ENCODE data around the gene A1CF.

Gene A1CF

GRCh38 chr10:50862719-50863118, 22.7 kb downstream of the A1CF start:
- DNase-seq (ENCODE audit: low read depth in 3 of 3, low spot score in 1 of 3) = no peak

- DNase-seq (ENCODE audit: low read depth in 3 of 3, low spot score in 1 of 3) = no peak
These were observed 24.1 kb downstream of the A1CF start for GRCh38 chr10:50861370-50861769.

- DNase-seq (ENCODE audit: low read depth in 3 of 3, low spot score in 1 of 3) = no peak
These were observed 27.8 kb downstream of the A1CF start for GRCh38 chr10:50857579-50857978.

- no peak for DNase-seq (ENCODE audit: low read depth in 3 of 3, low spot score in 1 of 3)
These were observed 30.0 kb downstream of the A1CF start for GRCh38 chr10:50855461-50855860.

DNA sequence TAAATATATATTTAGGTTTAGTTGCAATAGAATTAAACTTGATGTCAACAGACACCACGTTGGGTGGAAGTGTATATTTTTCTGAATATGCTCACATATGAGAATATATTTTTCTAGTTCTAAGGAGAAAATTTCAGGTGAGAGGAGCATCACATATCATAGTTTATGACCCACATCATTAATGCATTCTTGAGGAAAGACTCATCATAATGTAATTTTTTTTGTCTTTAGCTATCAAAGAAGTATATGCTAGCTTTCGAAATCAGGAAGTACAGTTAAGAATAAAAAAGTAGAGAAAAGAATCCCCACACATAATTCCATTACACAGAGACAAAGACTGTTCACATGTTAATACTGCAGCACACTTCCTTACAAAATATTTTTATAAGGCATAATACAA, 30.4 kb downstream of the A1CF start:
- DNase-seq (ENCODE audit: low read depth in 3 of 3, low spot score in 1 of 3) = no peak

GRCh38 chr10:50853557-50853956, 31.9 kb downstream of the A1CF start:
- DNase-seq (ENCODE audit: low read depth in 3 of 3, low spot score in 1 of 3) = no peak

DNA sequence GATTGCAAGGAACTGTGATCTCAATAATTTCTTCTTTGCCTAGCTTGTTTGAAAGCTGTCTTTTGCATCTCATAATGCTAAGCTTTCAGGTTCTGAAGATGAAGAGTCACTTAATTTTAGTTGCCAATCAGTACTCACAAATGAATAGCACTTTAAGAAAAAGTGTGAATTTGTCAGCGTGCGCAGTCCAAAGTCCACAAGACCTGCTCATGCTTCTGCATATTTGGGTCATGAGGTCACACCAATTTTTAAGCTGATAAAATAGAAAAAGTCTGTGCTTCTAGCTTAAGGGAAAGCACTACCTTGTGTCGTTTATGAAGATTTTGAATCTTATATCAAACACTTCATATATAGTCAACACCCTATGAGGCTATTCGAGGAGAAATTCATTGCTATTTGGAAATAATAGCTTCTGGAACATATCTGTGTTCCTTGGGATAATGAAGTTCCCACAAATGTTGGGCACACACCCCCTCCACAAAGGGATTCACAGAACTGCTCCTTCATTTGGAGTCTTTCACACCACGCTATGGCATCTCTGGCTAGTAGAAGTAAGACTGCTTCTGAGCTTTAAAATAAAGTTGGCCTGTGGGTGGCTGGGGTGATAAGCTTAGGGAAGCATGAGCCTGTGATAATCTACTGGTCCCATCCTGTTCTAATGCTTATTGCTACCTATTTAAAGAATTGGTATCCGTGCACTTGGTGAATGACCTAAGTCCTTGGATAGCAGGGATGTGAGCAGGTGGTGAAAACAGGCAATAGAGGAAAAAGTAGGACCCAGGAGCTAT, 33.3 kb downstream of the A1CF start:
- no peak for DNase-seq (ENCODE audit: low read depth in 3 of 3, low spot score in 1 of 3)

DNA sequence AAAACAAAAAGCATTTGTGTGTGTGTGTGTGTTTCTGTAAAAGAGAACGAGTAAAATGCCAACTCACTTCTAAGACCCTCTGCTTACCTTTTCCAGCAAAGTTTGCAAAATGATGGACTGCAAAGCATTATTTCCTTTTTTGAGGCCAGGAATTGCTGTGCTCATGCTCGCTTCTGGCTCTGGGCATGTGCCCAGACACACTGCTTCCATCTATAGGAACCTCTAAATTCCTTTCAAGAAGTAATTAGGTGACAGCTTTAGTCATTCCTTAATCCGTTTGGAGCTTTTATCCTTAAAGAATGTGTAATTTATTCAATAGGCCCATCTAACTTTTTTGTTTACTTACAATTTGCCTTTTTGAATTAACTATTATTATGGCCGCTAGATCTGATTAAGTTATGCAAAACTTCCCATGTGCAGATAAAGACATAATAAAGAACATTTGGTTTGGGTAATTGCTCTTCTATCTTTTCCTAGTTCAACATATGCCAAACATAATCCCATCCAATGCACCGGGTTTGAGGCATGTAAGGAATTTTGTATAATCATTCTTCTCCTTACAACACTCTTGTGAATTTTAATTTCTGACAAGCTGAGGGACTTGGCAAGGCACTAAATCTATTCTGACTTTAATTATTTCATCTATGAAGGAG, 34.7 kb downstream of the A1CF start:
- no peak for DNase-seq (ENCODE audit: low read depth in 3 of 3, low spot score in 1 of 3)

DNA sequence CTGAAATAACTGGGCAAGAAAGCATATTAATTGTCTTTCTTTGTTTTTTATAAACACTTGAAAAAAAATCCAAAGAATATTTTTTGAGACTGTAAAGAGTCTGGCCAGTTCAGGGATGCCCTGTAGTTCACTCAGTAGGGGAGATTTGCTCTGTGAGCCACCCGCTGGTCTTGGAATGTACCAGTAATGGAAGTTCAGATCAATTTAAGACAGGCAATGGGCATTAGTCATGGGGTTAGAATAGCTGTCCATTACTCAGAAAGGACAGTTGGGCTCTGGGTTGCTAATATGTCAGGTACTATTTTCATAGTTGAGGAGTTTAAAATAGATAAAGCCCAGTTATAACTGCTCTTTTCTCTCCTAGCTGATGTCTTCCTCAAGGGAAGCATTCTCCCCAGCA, 38.7 kb downstream of the A1CF start:
- DNase-seq (ENCODE audit: low read depth in 3 of 3, low spot score in 1 of 3) = no peak

DNA sequence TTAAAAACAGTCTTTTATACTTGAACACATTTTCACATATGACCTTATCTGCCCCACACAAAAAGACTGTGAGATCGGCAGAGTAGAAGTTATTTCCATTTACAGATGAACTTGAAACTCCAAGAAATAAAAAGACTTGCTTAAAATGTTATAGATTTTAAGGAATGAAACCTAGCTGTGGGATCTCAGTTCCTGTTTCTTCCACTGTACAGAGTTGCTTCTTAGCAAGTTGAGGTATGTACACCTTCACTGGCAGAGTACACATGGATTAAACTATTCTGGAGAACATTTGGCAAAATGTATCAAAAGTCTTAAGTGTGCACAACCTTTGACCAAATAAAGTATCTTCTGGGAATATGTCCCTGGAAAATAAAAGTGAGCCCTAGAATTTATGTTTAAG, 48.3 kb downstream of the A1CF start:
- DNase-seq (ENCODE audit: low read depth in 3 of 3, low spot score in 1 of 3) = no peak

GRCh38 chr10:50832171-50832751, 53.2 kb downstream of the A1CF start:
- no peak for DNase-seq (ENCODE audit: low read depth in 3 of 3, low spot score in 1 of 3)

GRCh38 chr10:50830066-50830465, 55.4 kb downstream of the A1CF start:
- no peak for DNase-seq (ENCODE audit: low read depth in 3 of 3, low spot score in 1 of 3)

DNA sequence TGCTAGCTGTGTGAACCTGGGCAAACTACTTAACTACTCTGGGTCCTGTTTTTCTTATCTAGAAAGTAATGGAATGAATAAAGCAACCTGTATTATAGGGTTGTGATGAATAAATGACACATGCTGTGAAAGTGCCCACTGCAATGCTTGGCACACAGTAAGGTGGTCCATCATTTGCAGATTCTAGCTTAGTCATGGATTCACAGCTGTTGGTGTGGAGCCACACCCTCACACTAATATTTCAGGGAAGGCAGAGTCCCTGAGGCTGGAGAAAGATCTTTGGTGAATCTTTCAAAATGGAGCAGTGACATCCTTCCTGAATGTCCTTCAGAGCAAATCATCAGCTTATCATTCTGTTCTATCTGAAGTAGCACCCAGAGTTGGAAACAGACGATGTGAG, 60.6 kb downstream of the A1CF start:
- DNase-seq (ENCODE audit: low read depth in 3 of 3, low spot score in 1 of 3) = no peak

GRCh38 chr10:50823789-50824188, 61.6 kb downstream of the A1CF start:
- DNase-seq (ENCODE audit: low read depth in 3 of 3, low spot score in 1 of 3) = no peak

DNA sequence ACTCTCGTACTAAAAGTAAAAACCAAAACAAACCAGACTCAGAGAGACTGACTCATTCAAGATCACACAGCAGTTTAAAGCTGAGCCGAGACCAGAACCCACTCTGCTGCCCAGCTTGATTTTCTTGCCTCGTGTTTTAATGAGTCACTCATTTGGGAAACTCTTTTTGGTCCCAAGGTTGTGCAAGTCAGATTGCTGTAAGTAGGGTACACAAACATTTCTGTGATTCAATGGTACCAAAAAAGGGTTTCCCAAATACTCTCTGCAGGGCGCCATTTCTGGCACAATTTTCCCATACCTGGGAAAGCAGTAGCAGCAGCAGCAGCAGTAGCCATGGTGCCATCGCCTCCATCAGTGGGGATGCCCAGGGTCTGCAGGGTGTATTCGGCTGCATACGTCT, 75.8 kb downstream of the A1CF start:
- no peak for DNase-seq (ENCODE audit: low read depth in 3 of 3, low spot score in 1 of 3)

GRCh38 chr10:50807851-50808776, 77.3 kb downstream of the A1CF start:
- DNase-seq (ENCODE audit: low read depth in 3 of 3, low spot score in 1 of 3) = no peak

- DNase-seq (ENCODE audit: low read depth in 3 of 3, low spot score in 1 of 3) = no peak
These were observed 79.3 kb downstream of the A1CF start for GRCh38 chr10:50805981-50806622.

GRCh38 chr10:50799595-50799994, 85.8 kb downstream of the A1CF start:
- no peak for DNase-seq (ENCODE audit: low read depth in 3 of 3, low spot score in 1 of 3)

GRCh38 chr10:50798297-50798696, 87.1 kb downstream of the A1CF start:
- DNase-seq (ENCODE audit: low read depth in 3 of 3, low spot score in 1 of 3) = no peak

- no peak for DNase-seq (ENCODE audit: low read depth in 3 of 3, low spot score in 1 of 3)
These were observed 88.7 kb downstream of the A1CF start for GRCh38 chr10:50796693-50797092.

GRCh38 chr10:50794490-50794889, 90.9 kb downstream of the A1CF start:
- DNase-seq (ENCODE audit: low read depth in 3 of 3, low spot score in 1 of 3) = no peak
